Gastrocnemius medialis (tissue), 4 donors: ENCODE measurements around the gene MGME1. TPM values are rescaled to one million over a fixed set of nuclear protein-coding genes. Genes with fewer than 3 reads are reported as not detected.

Experiments
- ATAC-seq, 2 donors: fragments of 150-250 bp; one replicate each; pipeline ENCODE4 v1.9.1; 2016
- DNase-seq, 2 donors: peaks; one replicate each; pipeline ENCODE4 v3.0.0-alpha.2; 2019
- H3K27ac ChIP-seq, 4 donors: fragments of 200-600 bp; sonication (generic); 1 replicate in 1 of 4; 2 replicates in 3 of 4; pipeline ENCODE4 v1.5.1; 2016 to 2018; ENCODE audit warnings: mild to moderate bottlenecking in 2 of 4, moderate library complexity in 1 of 4
- H3K27me3 ChIP-seq, 3 donors: fragments of 200-600 bp; sonication (generic) in 2 of 3; 1 replicate in 1 of 3; 2 replicates in 2 of 3; pipeline versions ENCODE4 v1.5.1 to v1.6.0; 2016 to 2019; ENCODE audit warnings: mild to moderate bottlenecking in 1 of 3, moderate library complexity in 1 of 3
- H3K36me3 ChIP-seq, 2 donors: fragments of 200-600 bp; sonication (generic) in 1 of 2; one replicate each; pipeline ENCODE4 v1.5.1; 2017 to 2018
- H3K4me1 ChIP-seq, 2 donors: fragments of 200-600 bp; sonication (generic) in 1 of 2; one replicate each; pipeline ENCODE4 v1.5.1; 2016 to 2017; ENCODE audit warnings: mild to moderate bottlenecking in 2 of 2
- H3K4me3 ChIP-seq, 4 donors: fragments of 200-600 bp; sonication (generic) in 3 of 4; 1 replicate in 1 of 4; 2 replicates in 3 of 4; pipeline ENCODE4 v1.5.1; 2016 to 2019; ENCODE audit warnings: mild to moderate bottlenecking in 2 of 4
- H3K9me3 ChIP-seq, 3 donors: fragments of 200-600 bp; sonication (generic) in 2 of 3; 1 replicate in 1 of 3; 2 replicates in 2 of 3; pipeline ENCODE4 v1.5.1; 2016 to 2019
- POLR2A ChIP-seq, 2 donors: fragments of 450-650 bp; IDR thresholded peaks; one replicate each; pipeline ENCODE4 v1.6.1; 2017; ENCODE audit warnings: antibody characterized with exemption in 2 of 2, mild to moderate bottlenecking in 2 of 2, moderate library complexity in 2 of 2
- in situ Hi-C, 4 donors: fragments of 200-750 bp; cut with MboI; loops; one replicate each; pipeline versions ENCODE4 v1.15.0 to v1.8.0; 2017; ENCODE audit warnings: low sequenced_read_pairs in 4 of 4
- intact Hi-C: fragments of 100-400 bp; cut with DNase I; formaldehyde crosslinking; loops from one replicate; pipeline ENCODE4 v1.15.1; 2023; ENCODE audit warnings: low total_unique reads
- total RNA-seq, 4 donors: library from RNA; depleted of rRNA; stranded (reverse); fragments of >200 nt; gene quantifications; one replicate each; pipeline versions ENCODE4 v1.1.0 to v1.2.3, GENCODE V29; 2016
- TF ChIP-seq, protein P1 (sequence below), 5 experiments: fragments of 450-650 bp in 3 of 5; fragments of 200-600 bp in 2 of 5; sonication (generic) in 2 of 5; IDR thresholded peaks in 4 of 5; conservative IDR thresholded peaks in 1 of 5; 1 replicate in 4 of 5; 2 replicates in 1 of 5; pipeline ENCODE4 v1.5.1; 2016 to 2019; ENCODE audit warnings: antibody characterized with exemption in 5 of 5, mild to moderate bottlenecking in 3 of 5, moderate library complexity in 3 of 5

MGME1 gene
- total RNA-seq, 4 donors from 2014 or later: 5.2 to 9.1 (median 7.2) TPM

- intact Hi-C loops (no loop called here), in situ Hi-C loops (loop anchor here in 2 of 4 donors (25.0 kb wide), 2 partner anchors 245 to 395 kb away; partner anchors contain the start of genes BANF2 (in 1 of the 2), BFSP1 (in 1 of the 2) and RRBP1 (in 1 of the 2))
- no peak for ATAC-seq
- Histone ChIP-seq H3K4me3 (no peak overlapping the region), H3K27me3 (no peaks in the 10 kb centered on the region), H3K27ac (no peak overlapping the region), H3K9me3 (no peaks in the 10 kb centered on the region), H3K4me1 (peaks cover 20 to 33% of the 10 kb centered on the region in 2 donors), H3K36me3 (no peaks in the 10 kb centered on the region)
- no peak for DNase-seq
- TF ChIP-seq, protein P1, sequence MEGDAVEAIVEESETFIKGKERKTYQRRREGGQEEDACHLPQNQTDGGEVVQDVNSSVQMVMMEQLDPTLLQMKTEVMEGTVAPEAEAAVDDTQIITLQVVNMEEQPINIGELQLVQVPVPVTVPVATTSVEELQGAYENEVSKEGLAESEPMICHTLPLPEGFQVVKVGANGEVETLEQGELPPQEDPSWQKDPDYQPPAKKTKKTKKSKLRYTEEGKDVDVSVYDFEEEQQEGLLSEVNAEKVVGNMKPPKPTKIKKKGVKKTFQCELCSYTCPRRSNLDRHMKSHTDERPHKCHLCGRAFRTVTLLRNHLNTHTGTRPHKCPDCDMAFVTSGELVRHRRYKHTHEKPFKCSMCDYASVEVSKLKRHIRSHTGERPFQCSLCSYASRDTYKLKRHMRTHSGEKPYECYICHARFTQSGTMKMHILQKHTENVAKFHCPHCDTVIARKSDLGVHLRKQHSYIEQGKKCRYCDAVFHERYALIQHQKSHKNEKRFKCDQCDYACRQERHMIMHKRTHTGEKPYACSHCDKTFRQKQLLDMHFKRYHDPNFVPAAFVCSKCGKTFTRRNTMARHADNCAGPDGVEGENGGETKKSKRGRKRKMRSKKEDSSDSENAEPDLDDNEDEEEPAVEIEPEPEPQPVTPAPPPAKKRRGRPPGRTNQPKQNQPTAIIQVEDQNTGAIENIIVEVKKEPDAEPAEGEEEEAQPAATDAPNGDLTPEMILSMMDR (IDR thresholded peaks at IDR 0.05 in 4 of 5, conservative IDR thresholded peaks at IDR 0.05 in 1 of 5): no peak
- TF ChIP-seq POLR2A (IDR thresholded peaks at IDR 0.05): no peak
Measured at GRCh38 chr20:17932396-17932795, 36.4 kb upstream of the MGME1 start.

DNA sequence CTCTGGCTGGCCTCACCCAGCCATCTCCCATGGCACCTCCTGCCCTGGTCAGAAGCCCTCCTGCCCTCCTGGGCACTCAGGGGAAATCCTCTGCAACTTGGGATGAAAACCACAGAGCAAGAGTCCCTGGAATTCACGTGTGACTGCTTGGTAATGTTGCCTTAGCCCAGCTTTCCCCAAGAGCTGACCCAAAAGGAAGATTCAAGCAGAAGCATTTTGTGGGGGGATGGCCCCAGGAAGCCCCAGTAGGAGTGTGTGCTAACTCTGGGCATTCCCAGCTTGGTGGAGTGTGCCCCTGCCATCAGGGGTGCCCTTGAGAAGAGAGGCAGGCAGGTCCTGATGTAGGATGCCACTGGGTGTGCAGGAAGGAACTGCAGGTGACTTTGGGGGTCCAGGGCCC is 35.7 kb upstream of the MGME1 start:
- intact Hi-C loops (no loop called here), in situ Hi-C loops (loop anchor here in 2 of 4 donors (25.0 kb wide), 2 partner anchors 246 to 396 kb away; partner anchors contain the start of genes BANF2 (in 1 of the 2), BFSP1 (in 1 of the 2) and RRBP1 (in 1 of the 2))
- H3K4me1 ChIP-seq: peaks cover 25 to 35% of the 10 kb centered on the region in 2 donors

GRCh38 chr20:17933711-17934110 is 35.1 kb upstream of the MGME1 start:
- no peaks in the 10 kb centered on the region for H3K36me3 ChIP-seq
- H3K4me1 ChIP-seq: peaks cover 24 to 35% of the 10 kb centered on the region in 2 donors
- no peak overlapping the region for H3K4me3 ChIP-seq
- no peaks in the 10 kb centered on the region for H3K9me3 ChIP-seq
- no peak for TF ChIP-seq POLR2A (IDR thresholded peaks at IDR 0.05)
- TF ChIP-seq, protein P1 (IDR thresholded peaks at IDR 0.05 in 4 of 5, conservative IDR thresholded peaks at IDR 0.05 in 1 of 5): no peak
- DNase-seq: no peak
- in situ Hi-C loops (loop anchor here in 2 of 4 donors (25.0 kb wide), 2 partner anchors 246 to 396 kb away; partner anchors contain the start of genes BANF2 (in 1 of the 2), BFSP1 (in 1 of the 2) and RRBP1 (in 1 of the 2)), intact Hi-C loops (no loop called here)
- no peak overlapping the region for H3K27ac ChIP-seq
- ATAC-seq: no peak
- H3K27me3 ChIP-seq: no peaks in the 10 kb centered on the region

More for the DNA sequence above, 35.7 kb upstream of the MGME1 start:
- ATAC-seq: no peak
- Histone ChIP-seq H3K4me3 (no peak overlapping the region), H3K27me3 (no peaks in the 10 kb centered on the region), H3K27ac (no peak overlapping the region), H3K9me3 (no peaks in the 10 kb centered on the region), H3K36me3 (no peaks in the 10 kb centered on the region)
- DNase-seq: no peak
- no peak for TF ChIP-seq POLR2A (IDR thresholded peaks at IDR 0.05)
- TF ChIP-seq, protein P1 (IDR thresholded peaks at IDR 0.05 in 4 of 5, conservative IDR thresholded peaks at IDR 0.05 in 1 of 5): no peak

DNA sequence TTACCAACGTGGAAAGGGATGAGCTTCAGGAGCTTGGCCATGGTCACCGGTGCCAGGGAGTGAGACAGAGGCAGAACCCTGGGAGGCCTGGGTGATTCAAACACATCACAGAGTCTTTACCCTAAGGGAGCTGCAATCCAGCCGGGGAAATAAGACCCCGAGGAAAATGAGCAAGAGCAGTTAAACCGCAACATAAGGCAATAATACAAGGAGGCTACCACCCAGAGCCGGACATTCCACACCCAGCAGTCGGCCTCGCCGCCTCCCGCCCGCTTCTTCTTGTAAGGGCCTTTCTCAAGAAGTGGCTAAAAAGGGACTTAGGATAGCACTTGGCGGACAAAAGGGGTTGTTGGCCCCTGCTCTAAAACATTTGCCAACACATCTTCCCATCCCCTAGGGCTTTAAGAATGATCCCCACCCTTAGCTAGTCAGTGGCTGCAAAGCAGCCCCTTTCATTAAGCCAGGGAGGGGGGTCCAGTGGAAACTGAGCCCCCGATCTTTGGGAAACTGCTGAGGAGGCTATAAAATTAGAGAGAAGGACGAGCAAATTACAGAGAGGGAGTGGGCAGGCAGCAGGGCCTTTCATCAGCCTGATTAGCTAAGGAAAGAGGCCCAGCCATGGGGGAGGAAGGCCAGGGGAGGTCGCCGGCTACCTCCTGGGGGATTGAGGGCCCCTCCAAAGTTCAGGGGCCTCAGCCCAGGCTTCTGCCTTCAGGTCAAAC is 34.5 kb upstream of the MGME1 start:
- peaks cover 30 to 33% of the 10 kb centered on the region in 2 donors for H3K4me1 ChIP-seq
- DNase-seq (no peak), ATAC-seq (no peak)
- H3K36me3 ChIP-seq: no peaks in the 10 kb centered on the region
- H3K4me3 ChIP-seq: no peak overlapping the region
- no peaks in the 10 kb centered on the region for H3K27me3 ChIP-seq
- no peak overlapping the region for H3K27ac ChIP-seq
- intact Hi-C loops: no loop called here
- TF ChIP-seq, protein P1 (IDR thresholded peaks at IDR 0.05 in 4 of 5, conservative IDR thresholded peaks at IDR 0.05 in 1 of 5): no peak
- no peak for TF ChIP-seq POLR2A (IDR thresholded peaks at IDR 0.05)
- no peaks in the 10 kb centered on the region for H3K9me3 ChIP-seq
- in situ Hi-C loops: loop anchor here in 2 of 4 donors (25.0 kb wide), 2 partner anchors 247 to 397 kb away; partner anchors contain the start of genes BANF2 (in 1 of the 2), BFSP1 (in 1 of the 2) and RRBP1 (in 1 of the 2)
